Upper lobe of left lung (tissue), 4 donors: ENCODE data around the gene SLC26A8.

ENCODE experiments used
- EP300 ChIP-seq, 4 donors: sonication (generic); formaldehyde crosslinking; IDR thresholded peaks; one replicate each; pipeline ENCODE4 v1.5.1; 2017; ENCODE audit warnings: antibody characterized with exemption in 4 of 4, control low read depth in 2 of 4
- POLR2A ChIP-seq, 4 donors: fragments of 450-650 bp; IDR thresholded peaks; one replicate each; pipeline ENCODE4 v1.5.1; 2016 to 2017; ENCODE audit warnings: antibody characterized with exemption in 4 of 4, mild to moderate bottlenecking in 2 of 4
- POLR2AphosphoS5 ChIP-seq, 2 donors: sonication (generic); formaldehyde crosslinking; IDR thresholded peaks; one replicate each; pipeline ENCODE4 v1.5.1; 2017; ENCODE audit warnings: antibody characterized with exemption in 2 of 2
- TF ChIP-seq, protein P1 (sequence below), 6 experiments: fragments of 450-650 bp in 4 of 6; fragments of 200-600 bp in 2 of 6; sonication (generic) in 2 of 6; IDR thresholded peaks; one replicate each; pipeline ENCODE4 v1.5.1; 2016 to 2019; ENCODE audit warnings: antibody characterized with exemption in 6 of 6

DNA sequence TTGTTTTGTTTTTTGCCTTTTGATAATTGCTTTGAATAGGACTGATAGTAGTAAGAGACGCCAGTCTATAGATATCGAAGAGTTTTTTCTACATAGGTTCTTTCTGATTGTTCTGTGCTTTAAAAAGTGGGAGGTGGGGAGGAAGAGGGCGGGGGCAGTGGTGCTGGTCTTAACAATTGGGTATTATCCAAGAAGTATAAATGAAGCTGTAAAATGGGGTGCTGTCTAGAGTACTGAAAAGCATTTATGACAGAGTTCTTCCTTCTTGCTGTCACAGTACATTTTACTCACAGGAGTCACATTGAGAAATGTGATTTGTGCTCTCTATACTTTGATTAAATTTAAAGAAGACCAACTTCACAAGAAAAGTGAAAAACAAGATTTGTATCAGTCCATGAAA lies 44.1 kb upstream of the SLC26A8 start:
- TF ChIP-seq, protein P1, sequence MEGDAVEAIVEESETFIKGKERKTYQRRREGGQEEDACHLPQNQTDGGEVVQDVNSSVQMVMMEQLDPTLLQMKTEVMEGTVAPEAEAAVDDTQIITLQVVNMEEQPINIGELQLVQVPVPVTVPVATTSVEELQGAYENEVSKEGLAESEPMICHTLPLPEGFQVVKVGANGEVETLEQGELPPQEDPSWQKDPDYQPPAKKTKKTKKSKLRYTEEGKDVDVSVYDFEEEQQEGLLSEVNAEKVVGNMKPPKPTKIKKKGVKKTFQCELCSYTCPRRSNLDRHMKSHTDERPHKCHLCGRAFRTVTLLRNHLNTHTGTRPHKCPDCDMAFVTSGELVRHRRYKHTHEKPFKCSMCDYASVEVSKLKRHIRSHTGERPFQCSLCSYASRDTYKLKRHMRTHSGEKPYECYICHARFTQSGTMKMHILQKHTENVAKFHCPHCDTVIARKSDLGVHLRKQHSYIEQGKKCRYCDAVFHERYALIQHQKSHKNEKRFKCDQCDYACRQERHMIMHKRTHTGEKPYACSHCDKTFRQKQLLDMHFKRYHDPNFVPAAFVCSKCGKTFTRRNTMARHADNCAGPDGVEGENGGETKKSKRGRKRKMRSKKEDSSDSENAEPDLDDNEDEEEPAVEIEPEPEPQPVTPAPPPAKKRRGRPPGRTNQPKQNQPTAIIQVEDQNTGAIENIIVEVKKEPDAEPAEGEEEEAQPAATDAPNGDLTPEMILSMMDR (IDR thresholded peaks at IDR 0.05) = no peak
- TF ChIP-seq EP300 (IDR thresholded peaks at IDR 0.05) = no peak
- no peak for TF ChIP-seq POLR2A (IDR thresholded peaks at IDR 0.05)
- TF ChIP-seq POLR2AphosphoS5 (IDR thresholded peaks at IDR 0.05) = no peak
